Head of caudate nucleus (tissue), 42 donors: Measurements from ENCODE around the gene FBXO34.
"Not testable (repeated sequence)": the region's sequence is repeated elsewhere in the genome, so short reads cannot be mapped to it uniquely, and the experiment has no call there.

Experiments used
- DNase-seq, 42 donors: peaks; one replicate each; pipeline versions ENCODE4 v3.0.0 to v3.0.0-alpha.2; 2020 to 2021; ENCODE audit warnings: mixed read lengths in 7 of 42
- intact Hi-C: fragments of 100-400 bp; cut with DNase I; formaldehyde crosslinking; loops from one replicate; pipeline ENCODE4 v1.15.0; 2022

The FBXO34 gene

GRCh38 chr14:55302367-55303124, 31.3 kb downstream of the FBXO34 start:
- intact Hi-C loops = no loop called here
- DNase-seq = peak in 2 of 42 donors; percentile 24 to 25

- DNase-seq = no peak
- intact Hi-C loops = no loop called here
Observed at GRCh38 chr14:55303125-55303499, 31.9 kb downstream of the FBXO34 start.

GRCh38 chr14:55303691-55304145, 32.5 kb downstream of the FBXO34 start:
- intact Hi-C loops = no loop called here

GRCh38 chr14:55306938-55307589, 35.8 kb downstream of the FBXO34 start:
- no peak for DNase-seq
- intact Hi-C loops = no loop called here

More at GRCh38 chr14:55303691-55304145, 32.5 kb downstream of the FBXO34 start:
- no peak for DNase-seq

GRCh38 chr14:55309154-55309553, 37.9 kb downstream of the FBXO34 start:
- intact Hi-C loops = no loop called here
- no peak for DNase-seq

GRCh38 chr14:55309761-55310365, 38.6 kb downstream of the FBXO34 start:
- intact Hi-C loops = no loop called here
- DNase-seq = no peak

GRCh38 chr14:55312379-55313030, 41.3 kb downstream of the FBXO34 start:
- intact Hi-C loops, DNase-seq: not testable (repeated sequence)

- intact Hi-C loops = no loop called here
- no peak for DNase-seq
Observed at GRCh38 chr14:55313480-55313879, 42.3 kb downstream of the FBXO34 start.

- intact Hi-C loops = no loop called here
Observed at GRCh38 chr14:55314449-55314848, 43.2 kb downstream of the FBXO34 start.

GRCh38 chr14:55316564-55316963, 45.3 kb downstream of the FBXO34 start:
- peak in 22 of 42 donors; percentile 17 to 72 (median 34) for DNase-seq

More at GRCh38 chr14:55314449-55314848, 43.2 kb downstream of the FBXO34 start:
- no peak for DNase-seq

GRCh38 chr14:55317542-55318306, 46.5 kb downstream of the FBXO34 start:
- no peak for DNase-seq
- intact Hi-C loops = no loop called here

More at GRCh38 chr14:55316564-55316963, 45.3 kb downstream of the FBXO34 start:
- intact Hi-C loops = no loop called here

- intact Hi-C loops = no loop called here
- DNase-seq = no peak
Observed at GRCh38 chr14:55318694-55319093, 47.5 kb downstream of the FBXO34 start.

GRCh38 chr14:55323910-55324309, 52.7 kb downstream of the FBXO34 start:
- intact Hi-C loops = no loop called here
- DNase-seq = no peak

GRCh38 chr14:55324812-55325211, 53.6 kb downstream of the FBXO34 start:
- DNase-seq = no peak
- intact Hi-C loops = no loop called here

- no peak for DNase-seq
- intact Hi-C loops = no loop called here
Observed at GRCh38 chr14:55327179-55327578, 56.0 kb downstream of the FBXO34 start.

GRCh38 chr14:55328317-55328716, 57.1 kb downstream of the FBXO34 start:
- intact Hi-C loops = no loop called here
- DNase-seq = no peak

- peak in 21 of 42 donors; percentile 14 to 69 (median 43) for DNase-seq
- intact Hi-C loops = no loop called here
Observed at GRCh38 chr14:55329999-55330710, 58.9 kb downstream of the FBXO34 start.
